HFF-Myc (cell line): ENCODE measurements around the gene CCDC78.

Experiments
- DNase-seq: peaks from one replicate; pipeline ENCODE4 v3.0.0-alpha.2; 2011; ENCODE audit warnings: low read depth; ENCODE audit errors: extremely low read depth
- H3K4me3 ChIP-seq: replicated peaks from 2 replicates; pipeline ENCODE4 v1.5.1; 2011; ENCODE audit warnings: low read depth, mild to moderate bottlenecking, control low read depth, low read length
- CTCF ChIP-seq: IDR thresholded peaks from 2 replicates; pipeline ENCODE4 v1.5.1; 2012; ENCODE audit warnings: mild to moderate bottlenecking, low read depth, low read length, control low read depth; ENCODE audit errors: missing control alignments

CCDC78 gene

GRCh38 chr16:708959-709358, 17.3 kb downstream of the CCDC78 start:
- no peak for TF ChIP-seq CTCF
- DNase-seq = no peak
- H3K4me3 ChIP-seq = no peak overlapping the region

GRCh38 chr16:708019-708418, 18.2 kb downstream of the CCDC78 start:
- no peak for TF ChIP-seq CTCF
- no peak for DNase-seq
- no peak overlapping the region for H3K4me3 ChIP-seq

GRCh38 chr16:707062-707538, 19.1 kb downstream of the CCDC78 start:
- H3K4me3 ChIP-seq = no peak overlapping the region
- DNase-seq = no peak
- no peak for TF ChIP-seq CTCF

GRCh38 chr16:706189-707061, 19.8 kb downstream of the CCDC78 start:
- no peak overlapping the region for H3K4me3 ChIP-seq
- no peak for DNase-seq
- no peak for TF ChIP-seq CTCF

DNA sequence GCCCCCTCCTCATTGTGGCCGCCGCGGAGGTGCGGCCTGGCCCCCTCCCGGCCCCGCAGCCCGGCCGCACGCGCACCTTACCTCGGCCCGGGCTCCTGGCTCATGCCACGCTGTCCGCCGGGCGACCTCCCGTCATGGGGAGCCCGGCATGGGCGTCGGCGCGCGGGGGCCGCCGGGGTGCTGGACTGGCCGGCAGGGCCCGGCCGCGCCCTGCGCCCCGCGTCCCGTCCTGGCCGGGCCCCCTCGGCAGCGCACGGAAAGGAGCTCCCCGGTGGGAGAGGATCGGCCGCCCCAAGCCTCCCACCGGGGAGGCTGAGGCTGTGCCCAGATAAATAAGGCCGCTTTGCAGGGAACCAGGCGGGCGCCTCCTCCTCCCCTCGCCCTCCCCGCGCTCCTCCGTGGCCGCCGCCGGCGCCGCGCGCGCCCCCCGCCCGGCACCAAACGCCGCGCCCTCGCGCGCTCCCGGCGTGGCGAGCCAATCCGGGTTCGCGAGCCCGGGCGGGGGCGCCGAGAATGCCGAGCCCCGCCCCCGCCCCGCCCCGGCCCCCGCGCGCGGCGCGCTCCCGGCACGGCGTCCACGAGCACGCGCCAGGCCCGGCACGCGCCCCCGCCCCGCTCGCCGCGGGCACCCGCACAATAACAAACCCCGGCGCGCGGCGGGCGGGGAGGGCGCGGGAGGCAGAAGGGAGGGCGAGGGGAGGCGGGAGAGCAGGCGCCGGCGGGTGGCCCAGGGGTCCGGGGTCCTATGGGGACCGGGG, 20.6 kb downstream of the CCDC78 start, which contains the start of gene FBXL16:
Gene FBXL16 (minus strand): TSS at position 371 of the 758 bp plus-strand sequence. CDS start 8,396 bp downstream, outside the sequence.
- no peak within 1 kb of the TSS for H3K4me3 ChIP-seq
- no peak for TF ChIP-seq CTCF
- DNase-seq = no peak

DNA sequence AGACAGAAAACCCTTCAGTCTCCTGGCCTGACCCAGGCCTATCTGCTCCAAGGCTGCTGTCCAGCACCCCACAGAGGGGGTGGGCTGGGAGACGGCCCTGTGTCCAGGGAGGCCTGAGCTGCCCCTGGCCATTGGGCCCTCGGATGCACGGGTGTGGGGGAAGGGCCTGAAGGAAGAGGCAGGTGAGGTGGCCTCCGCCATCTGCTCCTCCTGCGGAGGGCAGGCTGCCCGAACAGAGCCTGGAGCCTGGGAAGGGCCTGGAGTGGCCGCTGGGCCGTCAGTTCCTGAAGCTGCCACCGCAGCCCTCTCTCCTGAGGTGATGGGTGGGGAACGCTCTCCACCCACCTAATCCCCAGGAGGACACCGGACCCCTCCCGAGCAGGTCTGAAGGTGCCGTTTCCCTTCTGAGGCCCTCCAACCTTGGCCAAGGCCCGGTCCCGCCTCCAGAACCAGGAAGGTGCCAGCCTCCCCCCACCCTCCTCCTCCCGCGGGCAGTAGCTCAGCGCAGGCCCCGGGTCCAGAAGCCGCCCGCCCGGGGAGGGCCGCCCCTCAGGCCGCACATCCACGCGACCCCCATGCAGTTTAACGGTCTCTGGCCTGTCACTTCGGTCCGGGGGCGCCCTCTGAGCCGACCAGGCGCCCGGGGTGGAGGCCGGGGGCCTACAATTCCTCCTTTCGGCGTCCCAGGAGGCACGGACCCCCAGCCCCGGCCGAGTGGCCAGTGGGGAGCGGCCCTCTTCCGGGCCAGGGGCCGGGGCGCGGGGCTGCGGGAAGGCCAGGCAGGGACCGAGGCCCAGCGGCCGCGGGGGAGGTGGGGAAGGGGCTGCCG, 21.5 kb downstream of the CCDC78 start:
- H3K4me3 ChIP-seq = no peak overlapping the region

More for the DNA sequence above, 21.5 kb downstream of the CCDC78 start:
- no peak for DNase-seq
- no peak for TF ChIP-seq CTCF
